C4-2B (cell line): ENCODE results near the gene RYR3.

Experiments used
- H3K27ac ChIP-seq: fragments of 450-650 bp; 2 replicates; pipeline ENCODE4 v1.5.1; 2017
- ZFX ChIP-seq: fragments of 450-650 bp; IDR thresholded peaks from 2 replicates; pipeline ENCODE4 v1.6.1; 2017
- TF ChIP-seq, protein P1 (sequence below): fragments of 450-650 bp; conservative IDR thresholded peaks from 2 replicates; pipeline ENCODE4 v1.5.1; 2017; ENCODE audit warnings: mild to moderate bottlenecking

Gene RYR3

DNA sequence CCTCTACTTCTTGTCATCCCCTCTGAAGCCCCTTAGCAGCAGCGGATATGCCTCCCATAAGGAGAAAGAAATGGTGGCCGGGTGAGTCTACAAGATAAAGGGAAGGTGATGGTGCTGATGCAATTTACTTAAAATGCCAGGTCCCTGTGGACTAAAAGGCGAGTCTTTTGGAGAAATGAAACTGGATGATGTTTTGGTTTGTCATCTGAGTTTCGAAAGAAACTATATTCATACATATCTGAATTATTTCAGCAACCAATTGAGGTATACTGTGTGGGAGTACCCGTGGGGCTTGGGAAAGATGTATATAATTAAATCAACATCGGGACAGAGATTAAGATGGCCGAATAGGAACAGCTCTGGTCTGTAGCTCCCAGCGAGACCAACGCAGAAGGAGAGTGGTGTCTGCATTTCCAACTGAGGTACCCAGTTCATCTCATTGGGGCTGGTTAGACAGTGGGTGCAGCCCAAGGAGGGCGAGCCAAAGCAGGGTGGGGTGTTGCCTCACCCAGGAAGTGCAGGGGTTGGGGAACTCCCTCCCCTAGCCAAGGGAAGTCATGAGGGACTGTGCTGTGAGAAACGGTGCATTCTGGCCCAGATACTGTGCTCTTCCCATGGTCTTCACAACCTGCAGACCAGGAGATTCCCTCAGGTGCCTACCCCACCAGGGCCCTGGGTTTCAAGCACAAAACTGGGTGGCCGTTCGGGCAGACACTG lies 446.9 kb downstream of the RYR3 start:
- no peak for TF ChIP-seq ZFX
- TF ChIP-seq, protein P1, sequence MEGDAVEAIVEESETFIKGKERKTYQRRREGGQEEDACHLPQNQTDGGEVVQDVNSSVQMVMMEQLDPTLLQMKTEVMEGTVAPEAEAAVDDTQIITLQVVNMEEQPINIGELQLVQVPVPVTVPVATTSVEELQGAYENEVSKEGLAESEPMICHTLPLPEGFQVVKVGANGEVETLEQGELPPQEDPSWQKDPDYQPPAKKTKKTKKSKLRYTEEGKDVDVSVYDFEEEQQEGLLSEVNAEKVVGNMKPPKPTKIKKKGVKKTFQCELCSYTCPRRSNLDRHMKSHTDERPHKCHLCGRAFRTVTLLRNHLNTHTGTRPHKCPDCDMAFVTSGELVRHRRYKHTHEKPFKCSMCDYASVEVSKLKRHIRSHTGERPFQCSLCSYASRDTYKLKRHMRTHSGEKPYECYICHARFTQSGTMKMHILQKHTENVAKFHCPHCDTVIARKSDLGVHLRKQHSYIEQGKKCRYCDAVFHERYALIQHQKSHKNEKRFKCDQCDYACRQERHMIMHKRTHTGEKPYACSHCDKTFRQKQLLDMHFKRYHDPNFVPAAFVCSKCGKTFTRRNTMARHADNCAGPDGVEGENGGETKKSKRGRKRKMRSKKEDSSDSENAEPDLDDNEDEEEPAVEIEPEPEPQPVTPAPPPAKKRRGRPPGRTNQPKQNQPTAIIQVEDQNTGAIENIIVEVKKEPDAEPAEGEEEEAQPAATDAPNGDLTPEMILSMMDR = no peak

DNA sequence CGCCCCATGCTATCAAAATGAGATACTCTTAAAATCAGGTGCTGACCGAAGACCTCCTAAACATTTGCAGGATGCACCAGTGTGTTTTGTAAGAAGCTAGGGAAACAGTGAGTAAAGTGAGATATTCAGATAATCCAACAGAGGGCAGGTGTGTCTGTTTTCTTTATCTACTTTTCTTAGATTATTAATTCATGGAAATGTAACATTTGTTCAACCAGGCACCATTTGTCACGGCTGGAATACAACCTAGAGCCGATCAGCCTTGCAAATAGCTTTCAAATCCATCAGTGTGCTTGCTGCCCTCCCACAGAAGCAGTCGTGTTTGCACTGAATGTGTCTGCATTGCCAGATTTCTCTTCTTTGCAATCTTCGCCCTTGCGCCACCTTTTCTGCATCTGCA lies 455.6 kb downstream of the RYR3 start:
- no peak for TF ChIP-seq ZFX
- TF ChIP-seq, protein P1 = peak; percentile 37

More for the DNA sequence above, 446.9 kb downstream of the RYR3 start:
- H3K27ac ChIP-seq = no peak overlapping the region

DNA sequence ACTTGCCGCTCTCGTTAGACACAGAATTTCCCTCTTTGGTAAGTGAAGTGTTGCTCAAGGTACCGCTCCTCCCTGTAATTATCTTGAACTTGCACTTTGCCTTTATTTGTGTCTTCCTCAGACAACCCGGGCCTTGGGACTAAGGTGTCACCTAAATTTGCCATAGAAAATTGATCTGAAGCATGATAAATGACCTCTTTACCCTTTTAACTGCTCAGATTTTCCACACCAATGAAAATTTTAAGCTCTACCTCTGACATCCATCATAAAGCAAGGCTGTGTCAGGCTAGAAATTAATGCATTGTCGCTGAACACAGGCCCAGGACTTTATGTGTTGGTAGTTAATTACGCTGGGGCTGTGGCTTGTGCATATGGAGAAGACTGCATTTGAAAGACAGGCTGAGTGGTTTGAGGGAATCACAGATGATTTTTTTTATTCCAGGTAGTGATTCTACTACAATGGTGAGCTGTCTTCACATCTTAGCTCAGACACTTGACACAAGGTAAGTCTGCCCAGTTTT lies 458.0 kb downstream of the RYR3 start:
- no peak for TF ChIP-seq ZFX
- TF ChIP-seq, protein P1 = no peak
- no peak overlapping the region for H3K27ac ChIP-seq

More for the DNA sequence above, 455.6 kb downstream of the RYR3 start:
- no peak overlapping the region for H3K27ac ChIP-seq

DNA sequence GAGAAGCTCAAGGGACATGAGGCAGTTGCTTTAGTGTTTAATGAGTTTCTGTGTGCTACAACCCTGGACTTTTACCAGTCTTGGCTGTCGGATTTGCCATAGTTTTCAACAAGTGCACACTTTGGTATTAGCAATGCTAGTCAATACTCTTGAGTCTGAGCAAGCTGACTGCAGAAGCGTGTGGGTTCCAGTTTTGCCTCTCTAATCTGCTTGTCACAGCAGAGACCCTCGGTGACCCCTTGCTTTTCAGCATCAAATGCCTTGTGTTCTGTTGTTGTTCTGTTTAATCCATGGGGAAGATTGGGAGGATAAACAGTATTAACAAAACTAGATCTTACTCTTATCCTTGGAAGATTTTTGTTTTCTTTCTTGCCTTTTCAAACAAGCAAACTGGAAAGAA lies 463.2 kb downstream of the RYR3 start:
- no peak for TF ChIP-seq ZFX
- TF ChIP-seq, protein P1 = no peak
- H3K27ac ChIP-seq = no peak overlapping the region

DNA sequence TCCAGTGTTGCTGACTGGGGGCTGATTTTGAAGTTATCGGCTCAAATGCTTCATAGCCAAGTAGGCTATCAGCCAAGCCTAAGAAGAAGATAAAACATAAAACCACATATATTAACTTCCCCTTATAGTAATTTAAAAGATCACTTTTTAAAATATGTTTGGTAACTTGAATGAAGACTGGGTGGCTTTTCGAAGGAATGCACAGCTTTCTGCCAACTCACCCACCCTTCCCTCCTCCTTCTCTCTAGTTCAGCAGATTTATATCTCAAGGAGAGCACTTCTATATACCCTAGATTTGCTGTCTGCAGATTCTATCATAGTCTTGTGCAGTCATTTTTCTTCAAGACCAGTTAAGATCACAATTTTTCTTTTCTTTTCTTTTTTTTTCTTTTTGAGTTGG lies 468.1 kb downstream of the RYR3 start:
- TF ChIP-seq, protein P1 = no peak
- TF ChIP-seq ZFX = no peak
- H3K27ac ChIP-seq = no peak overlapping the region

DNA sequence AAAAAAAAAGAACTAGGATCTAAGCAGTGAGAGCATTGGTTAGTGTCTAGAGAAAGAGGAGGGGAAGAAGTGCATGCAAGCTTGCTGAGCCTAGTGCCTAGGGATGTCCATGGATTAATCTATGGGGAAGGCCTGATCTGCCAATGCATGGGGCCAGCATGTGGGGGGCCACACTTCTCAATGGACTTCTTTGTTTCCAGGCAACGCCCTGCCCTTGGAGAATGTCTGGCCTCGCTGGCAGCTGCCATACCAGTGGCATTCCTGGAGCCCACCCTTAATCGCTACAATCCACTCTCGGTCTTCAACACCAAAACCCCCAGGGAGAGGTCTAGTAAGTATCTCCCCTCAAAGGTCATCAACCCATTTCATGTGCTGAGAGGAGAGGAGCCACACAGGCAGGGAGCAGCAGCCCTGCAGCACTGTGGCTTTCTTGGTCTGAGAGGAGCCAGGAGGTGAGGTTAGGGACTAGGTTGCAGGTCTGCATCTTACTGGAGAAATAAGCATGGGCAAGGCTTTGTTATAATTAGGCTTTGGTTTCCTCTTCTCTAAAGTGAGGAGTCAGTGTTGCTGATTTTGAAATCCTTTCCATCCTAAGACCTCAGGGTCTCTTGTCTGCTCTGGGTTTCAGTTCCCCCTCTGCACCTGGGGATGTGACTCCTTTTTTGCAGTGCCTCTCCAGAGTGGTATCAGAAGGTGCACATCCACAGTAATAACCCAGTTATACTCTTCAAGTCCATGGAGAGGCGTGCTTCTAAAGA lies 469.4 kb downstream of the RYR3 start:
- TF ChIP-seq, protein P1 = no peak
- no peak for TF ChIP-seq ZFX
- no peak overlapping the region for H3K27ac ChIP-seq

DNA sequence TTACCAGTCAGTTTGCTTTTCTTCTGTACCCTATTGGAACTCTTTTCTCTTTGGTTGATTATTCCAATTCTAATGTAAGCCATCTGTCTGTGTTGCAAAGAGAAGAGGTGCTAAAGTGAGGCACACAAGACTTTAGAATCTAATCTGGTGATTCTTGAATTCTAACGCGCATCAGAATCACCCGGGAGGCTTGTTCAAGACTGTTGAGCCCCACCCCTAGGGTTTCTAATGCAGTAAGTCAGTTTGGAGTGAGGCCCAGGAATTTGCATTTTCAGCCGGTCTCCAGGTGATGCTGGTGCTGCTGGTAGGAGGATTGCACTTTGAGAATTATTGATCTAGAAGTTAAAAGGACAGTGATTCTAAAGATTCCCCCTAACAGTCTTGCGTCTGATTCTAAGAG lies 472.2 kb downstream of the RYR3 start:
- TF ChIP-seq ZFX = no peak
- TF ChIP-seq, protein P1 = no peak
- H3K27ac ChIP-seq = no peak overlapping the region
